Measurements from ENCODE around the gene LDLRAD1. TPM values are rescaled to one million over a fixed set of nuclear protein-coding genes. Genes with fewer than 3 reads are reported as not detected.
"Not testable (repeated sequence)": the region's sequence is repeated elsewhere in the genome, so short reads cannot be mapped to it uniquely, and the experiment has no call there.

LDLRAD1 gene
- total RNA-seq, 2 experiments from 2014 or later = not detected

- Histone ChIP-seq H3K4me3 (ENCODE audit: low read length) (no peak overlapping the region), H3K27me3 (ENCODE audit: control insufficient read depth in 1 of 2, insufficient read depth in 2 of 2, low read length in 2 of 2) (no peaks in the 10 kb centered on the region), H3K4me1 (ENCODE audit: insufficient read depth, low read length) (peaks cover 4% of the 10 kb centered on the region), H3K36me3 (ENCODE audit: insufficient read depth, low read length) (no peaks in the 10 kb centered on the region), H3K27ac (ENCODE audit: low read depth in 1 of 2, low read length in 2 of 2) (no peak overlapping the region), H3K9me3 (ENCODE audit: control insufficient read depth in 1 of 2, insufficient read depth in 1 of 2, low read length in 2 of 2) (no peaks in the 10 kb centered on the region)
- no peak overlapping the region for H3K4me3 Mint-ChIP-seq
- no peak overlapping the region for H3K27ac Mint-ChIP-seq
- H3K27me3 Mint-ChIP-seq = no peaks in the 10 kb centered on the region
- DNase-seq (no peak), ATAC-seq (ENCODE audit: poor library complexity) (no peak)
- ChIA-PET POLR2A (no interaction called here), CTCF (interaction anchor here (1.2 kb wide), 1 partner anchor 21 kb away, joined by 4 read pairs; no protein-coding TSS in a partner anchor)
- TF ChIP-seq, protein P1, sequence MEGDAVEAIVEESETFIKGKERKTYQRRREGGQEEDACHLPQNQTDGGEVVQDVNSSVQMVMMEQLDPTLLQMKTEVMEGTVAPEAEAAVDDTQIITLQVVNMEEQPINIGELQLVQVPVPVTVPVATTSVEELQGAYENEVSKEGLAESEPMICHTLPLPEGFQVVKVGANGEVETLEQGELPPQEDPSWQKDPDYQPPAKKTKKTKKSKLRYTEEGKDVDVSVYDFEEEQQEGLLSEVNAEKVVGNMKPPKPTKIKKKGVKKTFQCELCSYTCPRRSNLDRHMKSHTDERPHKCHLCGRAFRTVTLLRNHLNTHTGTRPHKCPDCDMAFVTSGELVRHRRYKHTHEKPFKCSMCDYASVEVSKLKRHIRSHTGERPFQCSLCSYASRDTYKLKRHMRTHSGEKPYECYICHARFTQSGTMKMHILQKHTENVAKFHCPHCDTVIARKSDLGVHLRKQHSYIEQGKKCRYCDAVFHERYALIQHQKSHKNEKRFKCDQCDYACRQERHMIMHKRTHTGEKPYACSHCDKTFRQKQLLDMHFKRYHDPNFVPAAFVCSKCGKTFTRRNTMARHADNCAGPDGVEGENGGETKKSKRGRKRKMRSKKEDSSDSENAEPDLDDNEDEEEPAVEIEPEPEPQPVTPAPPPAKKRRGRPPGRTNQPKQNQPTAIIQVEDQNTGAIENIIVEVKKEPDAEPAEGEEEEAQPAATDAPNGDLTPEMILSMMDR (IDR thresholded peaks at IDR 0.05) = no peak
- H3K36me3 Mint-ChIP-seq (ENCODE audit: low read depth) = no peaks in the 10 kb centered on the region
- intact Hi-C loops (cut with DNase I, micrococcal nuclease) = no loop called here
- H3K4me1 Mint-ChIP-seq (ENCODE audit: low read depth) = peaks cover 10% of the 10 kb centered on the region
- H3K9me3 Mint-ChIP-seq = no peaks in the 10 kb centered on the region
Observed at GRCh38 chr1:53979712-53980450, 38.1 kb downstream of the LDLRAD1 start.

GRCh38 chr1:53975861-53976260, 42.1 kb downstream of the LDLRAD1 start:
- intact Hi-C loops (cut with DNase I, micrococcal nuclease) = no loop called here
- ChIA-PET POLR2A (interaction anchor here (0.7 kb wide), 1 partner anchor 1455 kb away, joined by 3 read pairs; no protein-coding TSS in a partner anchor), CTCF (no interaction called here)
- H3K9me3 ChIP-seq (ENCODE audit: control insufficient read depth in 1 of 2, insufficient read depth in 1 of 2, low read length in 2 of 2) = no peaks in the 10 kb centered on the region
- no peak for ATAC-seq (ENCODE audit: poor library complexity)
- peaks cover under 1% of the 10 kb centered on the region for H3K36me3 ChIP-seq (ENCODE audit: insufficient read depth, low read length)
- Mint-ChIP-seq H3K27ac (no peak overlapping the region), H3K4me1 (ENCODE audit: low read depth) (no peaks in the 10 kb centered on the region), H3K27me3 (no peaks in the 10 kb centered on the region), H3K36me3 (ENCODE audit: low read depth) (peaks cover 5% of the 10 kb centered on the region), H3K4me3 (no peak overlapping the region), H3K9me3 (no peaks in the 10 kb centered on the region)
- H3K4me3 ChIP-seq (ENCODE audit: low read length) = no peak overlapping the region
- H3K27me3 ChIP-seq (ENCODE audit: control insufficient read depth in 1 of 2, insufficient read depth in 2 of 2, low read length in 2 of 2) = no peaks in the 10 kb centered on the region
- H3K4me1 ChIP-seq (ENCODE audit: insufficient read depth, low read length) = no peaks in the 10 kb centered on the region
- no peak overlapping the region for H3K27ac ChIP-seq (ENCODE audit: low read depth in 1 of 2, low read length in 2 of 2)
- TF ChIP-seq, protein P1 (IDR thresholded peaks at IDR 0.05) = no peak
- DNase-seq = no peak

DNA sequence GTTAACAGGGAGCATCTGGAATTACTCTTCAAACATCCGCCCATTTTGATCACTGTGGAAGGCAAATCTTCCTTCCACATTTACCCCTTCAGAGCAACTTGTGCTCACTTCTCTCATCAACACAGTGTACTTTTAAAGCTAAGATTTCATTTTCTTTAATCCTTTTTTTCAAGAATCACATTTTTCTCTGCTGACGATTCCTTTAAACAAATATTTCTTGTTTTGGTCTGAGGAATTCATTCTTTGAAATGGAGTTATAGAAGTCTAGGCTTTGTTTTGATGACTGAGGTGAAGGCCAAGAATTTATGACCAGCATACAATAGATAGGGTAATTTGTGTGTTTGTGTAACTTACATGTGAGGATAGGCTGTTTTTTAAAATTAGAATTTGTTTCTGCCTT, 46.3 kb downstream of the LDLRAD1 start:
- intact Hi-C loops (cut with DNase I, micrococcal nuclease) = no loop called here
- Mint-ChIP-seq H3K36me3 (ENCODE audit: low read depth) (peaks cover 43% of the 10 kb centered on the region), H3K27me3 (no peaks in the 10 kb centered on the region), H3K27ac (no peak overlapping the region), H3K4me3 (no peak overlapping the region), H3K4me1 (ENCODE audit: low read depth) (no peaks in the 10 kb centered on the region), H3K9me3 (no peaks in the 10 kb centered on the region)
- DNase-seq (no peak), ATAC-seq (ENCODE audit: poor library complexity) (no peak)
- Histone ChIP-seq H3K36me3 (ENCODE audit: insufficient read depth, low read length) (peaks cover 9% of the 10 kb centered on the region), H3K4me1 (ENCODE audit: insufficient read depth, low read length) (no peaks in the 10 kb centered on the region), H3K27me3 (ENCODE audit: control insufficient read depth in 1 of 2, insufficient read depth in 2 of 2, low read length in 2 of 2) (no peaks in the 10 kb centered on the region), H3K27ac (ENCODE audit: low read depth in 1 of 2, low read length in 2 of 2) (no peak overlapping the region), H3K9me3 (ENCODE audit: control insufficient read depth in 1 of 2, insufficient read depth in 1 of 2, low read length in 2 of 2) (no peaks in the 10 kb centered on the region), H3K4me3 (ENCODE audit: low read length) (no peak overlapping the region)
- POLR2A ChIA-PET = no interaction called here
- TF ChIP-seq, protein P1 (IDR thresholded peaks at IDR 0.05) = no peak
- CTCF ChIA-PET = interaction anchor here (0.7 kb wide), 1 partner anchor 12 kb away, joined by 4 read pairs; no protein-coding TSS in a partner anchor

GRCh38 chr1:53969323-53969722, 48.7 kb downstream of the LDLRAD1 start:
- H3K27me3 Mint-ChIP-seq; H3K4me3 ChIP-seq (ENCODE audit: low read length); H3K4me3 Mint-ChIP-seq; H3K27ac ChIP-seq (ENCODE audit: low read depth in 1 of 2, low read length in 2 of 2); H3K9me3 ChIP-seq (ENCODE audit: control insufficient read depth in 1 of 2, insufficient read depth in 1 of 2, low read length in 2 of 2); intact Hi-C loops (cut with DNase I, micrococcal nuclease); ATAC-seq (ENCODE audit: poor library complexity); H3K4me1 ChIP-seq (ENCODE audit: insufficient read depth, low read length); POLR2A ChIA-PET; H3K4me1 Mint-ChIP-seq (ENCODE audit: low read depth); H3K9me3 Mint-ChIP-seq; H3K27me3 ChIP-seq (ENCODE audit: control insufficient read depth in 1 of 2, insufficient read depth in 2 of 2, low read length in 2 of 2); DNase-seq; H3K27ac Mint-ChIP-seq: not testable (repeated sequence)
- H3K36me3 ChIP-seq (ENCODE audit: insufficient read depth, low read length) = peaks cover 21% of the 10 kb centered on the region
- CTCF ChIA-PET = interaction anchor here (1.3 to 1.5 kb wide), 2 partner anchors 10 to 108 kb away, joined by 3 read pairs; no protein-coding TSS in a partner anchor
- peaks cover 58% of the 10 kb centered on the region for H3K36me3 Mint-ChIP-seq (ENCODE audit: low read depth)

Data from CD4-positive, alpha-beta T cell (primary cell).